ENCODE measurements around the gene ERI3.

The ERI3 gene

GRCh38 chr1:44256762-44257554 is 98.1 kb downstream of the ERI3 start:
- DNase-seq (ENCODE audit: low read depth, low spot score): no peak
- CTCF ChIA-PET: interaction anchor here (1.1 to 3.8 kb wide), 3 partner anchors 9 to 396 kb away, joined by 4 to 14 read pairs (median 6); no protein-coding TSS in a partner anchor
- no peak for TF ChIP-seq CTCF (IDR thresholded peaks at IDR 0.05; ENCODE audit: insufficient read depth, low read length, missing control alignments)
- no peak overlapping the region for H3K4me3 ChIP-seq (ENCODE audit: low read depth, low read length)
- POLR2A ChIA-PET: no interaction called here

GRCh38 chr1:44254392-44254910 is 100.6 kb downstream of the ERI3 start:
- H3K4me3 ChIP-seq (ENCODE audit: low read depth, low read length): no peak overlapping the region
- no peak for TF ChIP-seq CTCF (IDR thresholded peaks at IDR 0.05; ENCODE audit: insufficient read depth, low read length, missing control alignments)
- ChIA-PET CTCF (interaction anchor here (3.8 to 4.4 kb wide), 2 partner anchors 11 to 15 kb away, joined by 14 to 23 read pairs; no protein-coding TSS in a partner anchor), POLR2A (no interaction called here)
- DNase-seq (ENCODE audit: low read depth, low spot score): no peak

GRCh38 chr1:44251989-44252671 is 102.9 kb downstream of the ERI3 start:
- no peak overlapping the region for H3K4me3 ChIP-seq (ENCODE audit: low read depth, low read length)
- CTCF ChIA-PET: interaction anchor here (1.3 to 4.4 kb wide), 2 partner anchors 13 to 34 kb away, joined by 6 to 23 read pairs; no protein-coding TSS in a partner anchor
- POLR2A ChIA-PET: no interaction called here
- DNase-seq (ENCODE audit: low read depth, low spot score): no peak
- TF ChIP-seq CTCF (IDR thresholded peaks at IDR 0.05; ENCODE audit: insufficient read depth, low read length, missing control alignments): no peak

- ChIA-PET POLR2A (no interaction called here), CTCF (interaction anchor here (4.4 kb wide), 1 partner anchor 12 kb away, joined by 23 read pairs; no protein-coding TSS in a partner anchor)
- no peak overlapping the region for H3K4me3 ChIP-seq (ENCODE audit: low read depth, low read length)
- no peak for TF ChIP-seq CTCF (IDR thresholded peaks at IDR 0.05; ENCODE audit: insufficient read depth, low read length, missing control alignments)
- no peak for DNase-seq (ENCODE audit: low read depth, low spot score)
These were observed 103.6 kb downstream of the ERI3 start for GRCh38 chr1:44251486-44251885.

- TF ChIP-seq CTCF (IDR thresholded peaks at IDR 0.05; ENCODE audit: insufficient read depth, low read length, missing control alignments): no peak
- POLR2A ChIA-PET: no interaction called here
- CTCF ChIA-PET: interaction anchor here (0.8 to 4.9 kb wide), 4 partner anchors 12 to 70 kb away, joined by 3 to 24 read pairs (median 3); no protein-coding TSS in a partner anchor
- DNase-seq (ENCODE audit: low read depth, low spot score): no peak
- no peak overlapping the region for H3K4me3 ChIP-seq (ENCODE audit: low read depth, low read length)
These were observed 104.8 kb downstream of the ERI3 start for GRCh38 chr1:44250068-44250781.
